ENCODE data around the gene ALAS2.
"Not testable (repeated sequence)": the region's sequence is repeated elsewhere in the genome, so short reads cannot be mapped to it uniquely, and the experiment has no call there.

The ALAS2 gene, protein sequence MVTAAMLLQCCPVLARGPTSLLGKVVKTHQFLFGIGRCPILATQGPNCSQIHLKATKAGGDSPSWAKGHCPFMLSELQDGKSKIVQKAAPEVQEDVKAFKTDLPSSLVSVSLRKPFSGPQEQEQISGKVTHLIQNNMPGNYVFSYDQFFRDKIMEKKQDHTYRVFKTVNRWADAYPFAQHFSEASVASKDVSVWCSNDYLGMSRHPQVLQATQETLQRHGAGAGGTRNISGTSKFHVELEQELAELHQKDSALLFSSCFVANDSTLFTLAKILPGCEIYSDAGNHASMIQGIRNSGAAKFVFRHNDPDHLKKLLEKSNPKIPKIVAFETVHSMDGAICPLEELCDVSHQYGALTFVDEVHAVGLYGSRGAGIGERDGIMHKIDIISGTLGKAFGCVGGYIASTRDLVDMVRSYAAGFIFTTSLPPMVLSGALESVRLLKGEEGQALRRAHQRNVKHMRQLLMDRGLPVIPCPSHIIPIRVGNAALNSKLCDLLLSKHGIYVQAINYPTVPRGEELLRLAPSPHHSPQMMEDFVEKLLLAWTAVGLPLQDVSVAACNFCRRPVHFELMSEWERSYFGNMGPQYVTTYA

DNA sequence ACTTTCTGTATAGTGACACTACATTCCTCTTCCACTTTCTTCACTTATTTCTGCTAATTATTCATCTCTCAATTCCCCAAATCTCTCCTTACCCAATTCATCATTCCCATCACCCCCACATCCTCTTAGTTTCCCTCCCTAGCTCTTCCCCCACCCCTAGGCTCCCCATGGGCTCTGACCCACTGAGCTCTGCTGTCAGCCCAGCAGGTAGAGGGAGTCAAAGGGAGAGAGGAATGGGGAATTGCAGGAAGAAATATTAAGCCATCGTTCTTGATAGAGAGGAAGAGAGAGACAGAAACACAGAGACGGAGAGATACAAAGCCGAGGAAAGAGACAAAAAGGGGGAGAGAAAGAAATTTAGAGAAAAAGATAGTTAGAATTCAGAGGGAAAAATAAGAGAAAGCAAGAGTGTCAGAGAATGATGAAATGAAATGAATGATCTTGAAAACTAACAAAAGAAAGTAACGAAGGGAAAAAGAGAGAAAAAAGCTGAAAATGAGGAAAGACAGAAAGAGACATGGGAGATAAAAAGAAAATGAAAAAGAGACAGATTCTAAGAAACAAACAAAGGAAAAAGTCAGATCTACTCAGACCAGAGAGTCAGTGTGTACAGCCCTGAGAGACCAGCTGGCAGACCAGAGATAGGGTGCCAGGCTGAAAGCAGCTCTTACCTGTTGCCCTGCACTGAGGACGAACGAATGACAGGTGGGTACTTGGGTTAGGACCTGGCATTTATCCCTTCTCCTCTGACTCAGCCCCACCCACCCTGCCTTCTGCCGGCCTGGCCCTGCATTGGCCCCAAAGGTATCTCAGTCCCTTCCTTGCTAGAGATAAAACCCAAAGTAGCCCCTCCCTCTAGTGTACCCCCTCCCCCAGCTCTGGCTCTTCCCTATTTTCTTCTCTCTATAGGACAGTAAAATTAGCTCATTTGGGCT lies at the start of gene ALAS2:
TSS of gene ALAS2 (minus strand) at position 707 of the 935 bp plus-strand sequence. CDS start 4,977 bp downstream, outside the sequence.
- no peak for DNase-seq

DNA sequence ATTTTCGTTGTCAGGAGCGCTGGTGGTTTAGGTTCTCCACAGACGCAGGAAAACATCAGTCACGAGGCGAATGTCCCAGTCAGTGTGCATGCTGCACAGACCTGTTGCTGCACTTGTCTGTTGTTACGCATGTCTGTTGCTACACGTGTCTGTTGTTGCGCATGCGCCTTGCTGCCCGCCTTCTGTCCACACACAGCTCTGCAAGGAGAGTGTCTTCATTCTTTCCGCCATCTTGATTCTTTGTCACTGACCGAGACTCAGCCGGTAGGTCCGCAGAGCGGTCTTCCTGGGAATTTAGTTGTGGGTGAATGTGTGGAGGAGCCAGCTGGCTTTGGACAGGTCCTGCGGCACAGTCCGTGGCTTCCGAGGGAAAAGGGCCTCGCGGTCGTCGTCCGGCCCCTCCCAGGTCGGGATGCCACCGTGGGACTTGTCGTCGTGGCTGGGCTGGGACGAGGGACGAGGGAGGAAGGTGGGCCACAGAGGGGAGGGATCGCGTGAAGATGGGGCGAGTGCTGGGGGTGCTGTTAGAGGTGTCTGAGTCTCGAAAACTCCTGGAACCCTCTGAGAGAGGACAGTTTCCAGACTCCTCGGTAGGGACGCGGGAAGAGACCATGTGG lies 44.2 kb upstream of the ALAS2 start, which contains the start of gene PAGE2B:
TSS of gene PAGE2B (plus strand) at position 180 of the 617 bp plus-strand sequence. CDS start 1,012 bp downstream, outside the sequence.
- no peak for DNase-seq

DNA sequence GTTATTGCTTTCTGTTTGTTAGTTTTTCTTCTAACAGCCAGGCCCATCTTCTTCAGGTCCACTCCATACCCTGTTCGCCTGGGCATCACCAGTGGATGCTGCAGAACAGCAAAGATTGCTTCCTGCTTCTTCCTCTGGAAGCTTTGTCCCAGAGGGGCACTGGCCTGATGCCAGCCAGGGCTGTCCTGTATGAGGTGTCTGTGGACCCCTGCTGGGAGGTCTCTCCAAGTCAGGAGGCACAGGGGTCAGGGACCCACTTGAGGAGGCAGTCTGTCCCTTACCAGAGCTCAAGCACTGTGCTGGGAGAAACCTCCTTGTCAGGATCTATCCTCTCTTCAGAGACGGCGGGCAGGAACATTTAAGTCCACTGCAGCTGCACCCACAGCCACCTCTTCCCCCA lies 41.5 kb upstream of the ALAS2 start:
- DNase-seq = no peak

DNA sequence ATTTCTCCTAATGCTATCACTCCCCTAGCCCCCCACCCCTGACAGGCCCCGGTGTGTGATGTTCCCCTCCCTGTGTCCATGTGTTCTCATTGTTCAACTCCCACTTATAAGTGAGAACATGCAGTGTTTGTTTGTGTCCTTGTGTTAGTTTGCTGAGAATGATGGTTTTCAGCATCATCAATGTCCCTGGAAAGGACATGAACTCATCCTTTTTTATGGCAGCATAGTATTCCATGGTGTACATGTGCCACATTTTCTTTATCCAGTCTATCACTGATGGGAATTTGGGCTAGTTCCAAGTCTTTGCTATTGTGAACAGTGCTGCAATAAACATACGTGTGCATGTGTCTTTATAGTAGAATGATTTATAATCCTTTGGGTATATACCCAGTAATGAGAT lies 36.4 kb upstream of the ALAS2 start:
- DNase-seq = not testable (repeated sequence)

DNA sequence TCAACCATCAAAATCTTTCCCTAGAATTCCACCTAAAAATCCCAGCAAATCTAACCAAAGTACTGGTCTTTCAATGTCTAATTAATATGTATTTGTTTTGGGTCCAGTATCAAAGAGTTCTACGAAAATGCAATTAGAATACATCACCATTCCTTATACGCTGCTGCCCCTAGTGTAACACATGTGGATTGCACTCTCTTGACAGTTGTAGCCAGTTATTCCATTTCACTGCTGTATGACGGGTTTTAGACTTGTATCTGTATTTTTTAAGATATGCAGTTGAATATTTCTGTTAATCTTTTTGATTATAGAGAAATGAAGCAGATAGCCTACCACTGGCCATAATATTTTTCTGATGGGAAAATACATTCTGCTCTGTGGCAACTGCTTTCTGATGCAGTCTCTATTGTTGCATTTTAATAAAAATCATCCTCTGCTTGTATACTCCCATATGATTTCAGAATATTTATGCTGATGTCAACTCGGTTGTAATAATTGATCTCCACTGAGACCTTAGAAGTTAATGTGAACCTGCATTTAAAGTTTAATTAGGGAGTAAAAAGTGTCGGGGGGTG lies 27.0 kb upstream of the ALAS2 start:
- DNase-seq = no peak

DNA sequence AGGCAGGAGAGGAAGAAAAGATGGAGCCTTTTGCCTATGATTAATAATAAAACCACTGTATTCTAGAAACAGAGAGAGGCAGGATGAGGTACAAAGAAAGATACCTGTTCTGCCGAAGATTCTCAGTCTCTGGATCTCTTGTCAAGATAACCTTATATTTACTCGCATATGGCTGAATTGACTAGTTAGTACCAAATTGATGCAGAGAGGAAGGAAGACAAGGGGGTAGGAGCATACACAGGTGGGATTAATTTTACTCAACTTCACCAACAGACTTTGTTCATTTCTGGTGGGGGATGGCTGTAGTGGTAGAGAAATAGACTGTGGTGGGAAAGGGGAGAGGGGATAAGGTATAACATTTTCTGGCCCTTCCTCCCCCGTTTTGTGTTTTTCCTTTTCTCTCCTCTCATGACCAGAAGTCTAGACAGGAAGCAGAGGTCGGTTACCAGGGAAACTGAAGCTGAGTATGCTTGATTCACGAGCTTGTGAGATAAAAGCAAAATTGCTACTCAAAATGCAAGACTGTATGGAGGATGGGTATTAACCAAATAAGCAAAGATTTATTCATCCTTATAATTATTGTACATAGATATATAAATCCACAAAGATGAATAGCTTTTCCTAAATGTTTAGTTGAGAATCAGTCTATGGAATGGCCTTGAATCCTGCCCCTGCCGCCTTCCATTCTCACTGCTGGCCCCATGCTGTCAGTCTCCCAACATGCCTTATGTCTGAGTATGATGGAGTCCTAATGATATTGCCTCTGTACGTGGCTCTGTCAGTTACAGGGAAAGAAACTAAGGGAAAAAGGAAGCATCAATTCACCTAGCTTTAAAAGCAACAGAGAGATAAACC lies 26.3 kb upstream of the ALAS2 start:
- DNase-seq = no peak

DNA sequence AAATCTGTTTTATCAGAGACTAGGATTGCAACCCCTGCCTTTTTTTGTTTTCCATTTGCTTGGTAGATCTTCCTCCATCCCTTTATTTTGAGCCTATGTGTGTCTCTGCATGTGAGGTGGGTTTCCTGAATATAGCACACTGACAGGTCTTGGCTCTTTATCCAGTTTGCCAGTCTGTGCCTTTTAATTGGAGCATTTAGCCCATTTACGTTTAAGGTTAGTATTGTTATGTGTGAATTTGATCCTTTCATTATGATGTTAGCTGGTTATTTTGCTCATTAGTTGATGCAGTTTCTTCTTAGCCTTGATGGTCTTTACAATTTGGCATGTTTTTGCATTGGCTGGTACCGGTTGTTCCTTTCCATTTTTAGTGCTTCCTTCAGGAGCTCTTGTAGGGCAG lies 19.8 kb upstream of the ALAS2 start:
- DNase-seq = not testable (repeated sequence)

DNA sequence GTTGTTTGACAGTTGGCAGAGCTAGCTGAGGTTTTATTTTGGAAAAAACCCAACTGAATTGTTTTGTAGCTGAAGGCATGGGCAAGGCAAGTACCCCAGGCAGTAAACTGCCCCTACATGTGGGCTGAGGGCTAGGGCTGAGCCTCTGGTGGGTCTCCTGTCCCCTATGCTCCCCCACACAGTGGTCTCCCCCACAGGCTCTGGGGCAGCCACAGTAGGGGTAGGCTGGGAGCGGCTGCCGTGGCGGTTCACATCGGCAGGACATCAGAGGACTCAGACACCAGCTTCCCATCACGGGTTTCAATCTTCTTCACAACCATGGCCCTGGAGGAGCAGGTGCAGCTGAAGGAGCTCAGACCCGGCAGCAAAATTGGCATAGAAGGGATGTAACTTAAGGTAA lies 10.7 kb upstream of the ALAS2 start:
- no peak for DNase-seq

DNA sequence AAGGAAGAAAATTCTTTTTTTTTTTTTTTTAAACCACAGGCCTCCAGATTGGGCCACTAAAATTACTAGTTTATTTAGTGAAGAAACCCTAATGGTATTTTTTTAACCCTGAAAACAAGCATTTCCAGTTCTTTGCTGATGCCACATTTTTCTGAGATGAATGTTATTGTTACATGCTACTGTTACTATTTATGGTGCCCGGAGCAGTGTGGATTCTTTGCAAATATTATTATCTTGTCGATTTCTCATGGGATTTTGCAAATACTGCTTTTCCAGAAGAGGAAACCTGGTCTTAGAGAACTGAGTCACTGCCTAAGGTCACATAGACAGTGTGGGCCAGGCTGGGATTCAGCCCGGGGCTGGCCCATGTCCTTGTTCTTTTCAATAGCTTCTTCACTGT lies 8.7 kb upstream of the ALAS2 start:
- DNase-seq = no peak

DNA sequence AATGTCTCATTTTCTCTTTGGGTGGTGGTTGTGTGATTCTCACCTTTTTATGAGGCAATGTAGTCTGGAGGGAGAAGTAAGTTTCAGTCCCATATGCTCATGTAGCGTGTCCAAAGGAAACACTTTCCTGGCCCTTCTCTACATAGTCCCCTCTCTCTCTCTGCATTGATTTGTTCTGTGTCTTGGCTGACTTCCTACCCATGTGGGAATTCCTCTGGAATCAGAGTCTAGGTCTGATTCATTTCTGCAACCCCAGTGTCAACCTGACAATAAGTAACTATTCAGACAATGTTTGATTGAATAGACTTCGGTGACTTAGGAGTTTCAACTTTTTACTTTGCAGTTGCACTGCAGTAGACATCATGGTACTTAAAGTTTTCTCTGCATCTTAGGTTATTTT lies 2.7 kb upstream of the ALAS2 start:
- no peak for DNase-seq

DNA sequence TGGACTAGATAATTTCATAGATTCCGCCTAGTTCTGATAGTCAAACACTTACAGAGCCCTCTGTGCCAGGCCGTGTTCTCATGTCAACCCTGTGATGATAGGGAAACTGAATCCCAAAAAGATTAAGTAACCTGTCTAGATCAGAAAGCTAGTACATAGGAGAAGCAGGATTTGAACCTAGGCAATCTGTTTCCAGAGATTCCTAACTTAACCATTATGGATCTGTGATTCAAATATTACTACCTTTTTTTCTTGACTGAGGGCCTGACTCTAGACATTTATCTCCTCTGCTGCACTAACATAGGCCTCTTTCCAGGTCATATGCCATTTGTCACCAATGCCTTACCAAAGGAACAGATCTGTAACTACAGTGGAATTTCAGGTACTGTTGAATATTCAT lies 1.5 kb downstream of the ALAS2 start:
- DNase-seq = no peak

DNA sequence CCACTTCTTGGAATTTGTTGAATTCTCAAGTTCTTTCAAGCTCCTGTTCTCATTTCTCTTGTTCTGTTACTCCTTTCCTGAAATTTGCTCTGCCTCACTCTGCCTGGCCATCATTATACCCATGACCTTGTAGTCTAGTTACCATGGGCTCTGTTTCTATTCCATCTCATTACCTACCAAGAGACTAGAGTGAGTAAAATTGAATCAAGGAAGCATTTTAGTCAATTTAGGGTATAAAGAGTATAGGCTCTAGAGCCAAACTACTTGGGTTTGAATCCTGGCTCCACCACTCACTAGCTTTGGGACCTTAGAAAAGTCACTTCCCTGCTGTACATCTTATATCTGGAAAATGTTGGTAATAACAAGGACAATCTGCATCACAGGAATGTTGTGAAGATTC lies 2.2 kb downstream of the ALAS2 start:
- DNase-seq = no peak

DNA sequence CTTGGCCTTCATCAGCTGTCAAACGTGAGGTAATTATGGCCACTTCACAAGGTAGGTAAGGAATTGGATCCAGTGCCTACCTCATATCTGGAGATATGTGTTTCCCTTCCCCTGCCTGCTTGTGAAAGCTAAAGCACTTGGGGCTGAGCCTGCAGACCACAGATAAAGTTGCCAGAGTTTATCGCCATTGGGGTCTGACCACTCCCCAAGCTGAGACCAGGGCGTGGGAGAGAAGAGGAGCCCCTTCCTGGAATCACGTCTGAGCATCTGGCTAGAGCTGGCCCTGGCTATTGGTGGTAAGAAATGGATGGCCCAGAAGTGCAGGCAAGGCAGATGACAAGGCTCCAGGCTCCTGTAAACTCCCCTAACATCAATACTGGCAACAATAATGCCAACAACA lies 2.7 kb downstream of the ALAS2 start:
- no peak for DNase-seq

DNA sequence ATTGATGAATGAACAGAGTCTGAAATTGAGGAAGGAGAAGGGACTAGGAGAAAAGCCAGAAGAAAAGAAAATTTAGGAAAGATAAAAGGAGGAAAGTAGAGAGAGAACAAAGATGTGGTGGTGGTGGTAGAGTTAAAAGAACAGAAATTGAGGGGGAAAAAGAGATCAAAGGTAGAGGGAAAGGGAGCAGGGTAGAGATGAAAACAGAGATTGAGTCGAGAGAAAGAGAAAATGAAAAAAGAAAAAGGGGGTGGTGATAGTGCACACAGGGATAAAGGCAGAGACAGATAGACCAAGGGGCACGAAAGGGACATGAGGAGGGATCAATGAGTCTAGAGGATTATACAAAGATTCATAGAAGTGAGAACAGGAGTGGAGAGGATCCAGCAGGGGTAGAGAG lies 3.9 kb downstream of the ALAS2 start:
- DNase-seq = no peak

DNA sequence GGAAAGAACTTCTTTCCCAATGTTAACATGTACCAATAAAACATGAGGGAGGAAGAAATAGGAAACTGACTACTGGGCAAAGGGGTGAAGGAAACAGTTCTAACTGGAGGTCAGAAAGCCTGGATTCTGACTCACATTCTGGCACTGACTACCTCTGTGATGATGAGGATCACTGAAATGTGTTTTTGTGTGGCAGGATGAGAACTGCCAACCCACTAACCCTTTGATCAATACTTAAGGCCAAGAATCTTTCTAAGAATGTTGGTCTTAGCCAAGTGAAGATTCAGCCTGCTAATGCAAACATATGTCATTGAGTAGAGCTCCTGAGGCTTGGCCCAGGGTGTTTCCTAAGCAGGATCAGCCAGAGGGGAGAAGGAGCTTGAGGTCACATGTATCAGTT lies 4.6 kb downstream of the ALAS2 start:
- no peak for DNase-seq

DNA sequence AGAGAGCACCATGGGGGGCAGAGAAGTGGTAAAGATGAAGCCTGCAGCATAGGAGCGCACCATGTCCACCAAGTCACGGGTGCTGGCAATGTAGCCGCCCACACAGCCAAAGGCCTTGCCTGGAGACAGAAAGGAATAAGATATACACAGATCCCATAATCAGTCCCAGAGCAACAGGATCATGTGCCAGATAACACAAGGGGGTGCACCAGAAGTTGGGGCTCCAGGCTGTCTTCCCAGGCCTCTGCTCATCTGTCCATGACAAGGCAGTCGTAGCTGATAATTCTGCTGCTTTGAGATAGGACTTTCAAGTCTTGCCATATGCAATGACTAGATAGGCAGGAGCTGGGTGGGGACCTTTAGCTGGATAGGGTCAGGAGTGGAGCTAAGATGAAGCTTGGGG lies 15.9 kb downstream of the ALAS2 start:
- no peak for DNase-seq

DNA sequence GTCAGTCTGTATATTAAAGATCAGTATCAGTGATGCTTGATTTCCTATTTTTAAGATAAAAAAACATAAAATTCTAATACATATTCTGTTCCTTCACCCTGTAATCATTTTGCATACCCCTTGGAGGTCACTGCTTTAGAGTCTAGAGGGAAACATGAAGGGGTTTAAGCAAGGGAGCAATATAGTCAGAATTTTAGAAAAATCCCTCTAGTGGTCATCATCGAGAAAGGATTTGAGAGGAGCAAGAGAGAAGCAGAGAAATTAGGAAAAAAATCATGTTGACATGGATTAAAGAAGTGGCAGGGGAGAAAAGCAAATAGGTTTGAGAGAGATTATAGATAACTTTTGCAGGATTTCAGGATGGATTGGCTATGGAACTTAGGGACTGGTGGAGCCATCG lies 19.5 kb downstream of the ALAS2 start:
- peak; percentile 0 for DNase-seq

DNA sequence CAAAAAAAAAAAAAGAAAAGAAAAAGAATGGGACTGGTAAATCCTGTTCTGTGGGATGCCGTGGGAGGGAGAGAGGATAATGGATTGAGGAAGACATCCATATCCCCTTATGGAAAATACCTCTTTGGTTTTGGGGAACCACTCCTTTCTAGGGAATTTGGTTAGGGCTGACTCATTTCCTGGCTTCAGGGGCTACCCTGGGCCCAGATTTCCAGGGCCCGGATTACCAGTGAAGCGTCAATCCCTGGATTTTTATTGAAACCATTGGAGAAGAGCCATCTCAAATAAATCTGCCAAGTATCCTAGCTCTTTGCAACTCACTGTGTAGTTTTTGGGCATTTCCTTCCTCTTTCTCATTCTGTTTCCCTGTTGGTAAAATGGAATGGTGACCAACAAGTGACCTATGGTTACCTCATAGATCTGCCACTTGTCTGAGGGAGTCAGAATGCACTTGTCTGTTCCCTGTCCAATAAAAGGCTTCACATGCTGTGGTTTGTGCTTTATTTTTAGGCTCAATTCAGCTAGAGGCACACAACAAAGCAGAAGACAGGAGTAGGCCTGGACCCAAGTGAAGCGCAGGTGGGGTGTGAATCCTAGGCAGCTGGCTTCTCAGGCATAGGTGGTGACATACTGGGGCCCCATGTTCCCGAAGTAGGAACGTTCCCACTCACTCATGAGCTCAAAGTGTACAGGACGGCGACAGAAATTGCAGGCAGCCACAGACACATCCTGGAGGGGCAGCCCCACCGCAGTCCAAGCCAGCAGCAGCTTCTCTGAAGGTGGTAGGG lies 22.0 kb downstream of the ALAS2 start:
- peak; percentile 87 for DNase-seq

DNA sequence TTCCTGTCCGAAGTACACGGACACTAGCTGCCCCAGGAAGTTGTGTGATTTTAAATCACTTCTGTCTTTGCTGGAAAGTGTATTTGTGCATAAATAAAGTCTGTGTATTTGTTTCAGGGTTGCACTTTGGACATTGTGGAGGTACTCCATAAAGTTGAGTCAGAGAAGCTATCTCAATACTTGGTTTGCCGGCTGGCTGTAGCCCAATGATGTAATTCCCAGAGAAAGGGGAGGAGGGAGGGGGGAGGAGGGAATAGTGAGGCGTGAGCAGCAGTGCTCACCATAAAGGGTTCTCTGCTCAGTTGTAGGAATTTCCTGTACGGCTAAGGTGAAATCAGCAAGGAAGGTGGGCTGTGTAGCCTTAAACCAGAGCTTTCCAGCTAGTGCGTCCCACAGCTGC lies 23.1 kb downstream of the ALAS2 start:
- no peak for DNase-seq

DNA sequence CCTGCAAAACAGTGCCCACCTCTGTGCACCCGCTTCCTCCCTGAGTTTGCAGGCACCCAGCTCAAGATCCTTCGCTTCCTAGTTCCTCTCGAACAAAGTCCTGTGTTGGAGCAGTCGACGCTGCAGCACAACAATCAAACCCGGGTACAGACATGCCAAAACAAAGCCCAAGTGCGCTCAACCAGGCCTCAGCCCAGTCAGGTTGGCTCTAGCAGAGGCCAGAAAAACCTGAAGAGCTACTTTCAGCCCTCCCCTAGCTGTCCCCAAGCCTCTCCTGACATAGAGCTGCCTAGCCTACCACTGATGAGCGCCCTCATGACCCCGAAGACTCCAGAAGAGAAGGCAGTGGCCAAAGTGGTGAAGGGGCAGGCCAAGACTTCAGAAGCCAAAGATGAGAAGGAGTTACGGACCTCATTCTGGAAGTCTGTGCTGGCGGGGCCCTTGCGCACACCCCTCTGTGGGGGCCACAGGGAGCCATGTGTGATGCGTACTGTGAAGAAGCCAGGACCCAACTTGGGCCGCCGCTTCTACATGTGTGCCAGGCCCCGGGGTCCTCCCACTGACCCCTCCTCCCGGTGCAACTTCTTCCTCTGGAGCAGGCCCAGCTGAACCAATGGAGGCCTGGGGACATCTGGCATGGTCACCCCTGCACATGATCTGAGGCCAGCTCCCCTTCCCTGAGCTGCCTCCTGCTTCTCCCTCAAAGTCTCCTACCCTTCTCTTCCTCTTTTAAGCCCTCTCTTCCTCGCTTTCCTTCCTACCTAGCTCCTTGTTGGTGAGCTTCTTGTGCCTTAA lies 23.8 kb downstream of the ALAS2 start:
- DNase-seq = no peak

Measured in MV-4-11 (cell line).